Vagina (tissue), 2 donors: ENCODE data around the gene TTC7B. TPM values are rescaled to one million over a fixed set of nuclear protein-coding genes. Genes with fewer than 3 reads are reported as not detected.

Source experiments
- DNase-seq, 2 donors: peaks; one replicate each; pipeline ENCODE4 v3.0.0-alpha.2; 2017; ENCODE audit errors: extremely low spot score in 2 of 2
- H3K27ac ChIP-seq: fragments of 200-600 bp; sonication (generic); one replicate; pipeline ENCODE4 v1.5.1; 2019
- H3K27me3 ChIP-seq: fragments of 200-600 bp; sonication (generic); one replicate; pipeline ENCODE4 v1.5.1; 2019
- H3K36me3 ChIP-seq, 2 donors: fragments of 200-600 bp; sonication (generic); one replicate each; pipeline ENCODE4 v1.5.1; 2017 to 2019
- H3K4me1 ChIP-seq: fragments of 200-600 bp; sonication (generic); one replicate; pipeline ENCODE4 v1.5.1; 2019
- H3K4me3 ChIP-seq, 2 donors: fragments of 200-600 bp; sonication (generic); 1 replicate in 1 of 2; 2 replicates in 1 of 2; pipeline ENCODE4 v1.5.1; 2016 to 2019
- H3K9me3 ChIP-seq: fragments of 200-600 bp; sonication (generic); one replicate; pipeline ENCODE4 v1.5.1; 2019
- POLR2A ChIP-seq, 2 donors: fragments of 450-650 bp; IDR thresholded peaks; one replicate each; pipeline ENCODE4 v1.6.1; 2017; ENCODE audit warnings: antibody characterized with exemption in 2 of 2, mild to moderate bottlenecking in 2 of 2, moderate library complexity in 2 of 2
- POLR2AphosphoS5 ChIP-seq, 2 donors: sonication (generic); formaldehyde crosslinking; IDR thresholded peaks; one replicate each; pipeline ENCODE4 v1.9.0; 2017; ENCODE audit warnings: antibody characterized with exemption in 2 of 2, mild to moderate bottlenecking in 2 of 2, low read depth in 1 of 2; ENCODE audit not compliant: insufficient read depth in 1 of 2
- intact Hi-C: fragments of 100-400 bp; cut with DNase I; formaldehyde crosslinking; loops from one replicate; pipeline ENCODE4 v1.15.1; 2023
- total RNA-seq: library from RNA; depleted of rRNA; stranded (reverse); fragments of >200 nt; gene quantifications from one replicate; pipeline ENCODE4 v1.2.3, GENCODE V29; 2016
- TF ChIP-seq, protein P1 (sequence below), 3 experiments: fragments of 450-650 bp in 2 of 3; fragments of 200-600 bp in 1 of 3; sonication (generic) in 1 of 3; IDR thresholded peaks; one replicate each; pipeline ENCODE4 v1.5.1; 2017 to 2019; ENCODE audit warnings: antibody characterized with exemption in 3 of 3, mild to moderate bottlenecking in 2 of 3, moderate library complexity in 2 of 3

TTC7B gene
- total RNA-seq, 1 donor from 2014 or later: 56.0 TPM

DNA sequence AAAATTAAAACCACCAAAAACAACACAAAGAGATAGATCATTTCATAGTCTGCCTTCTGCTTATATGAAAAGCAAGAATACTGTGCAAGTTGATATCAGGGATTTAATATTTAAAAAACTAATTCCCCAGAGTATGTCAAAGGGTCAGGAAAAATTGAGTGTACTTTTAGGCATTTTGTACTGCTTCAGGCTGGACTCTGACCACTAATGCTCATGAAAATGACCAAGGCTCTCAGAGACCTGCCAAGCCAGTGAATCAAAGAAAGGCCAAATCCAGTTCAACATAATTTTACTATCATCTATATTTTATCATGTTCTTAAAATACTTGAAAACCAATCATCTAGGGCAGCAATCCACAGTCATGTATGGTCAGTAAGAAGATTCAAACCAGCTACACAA, 66.0 kb downstream of the TTC7B start:
- intact Hi-C loops: loop anchor here (10.0 kb wide), 1 partner anchor 345 kb away; no protein-coding TSS in a partner anchor
- Histone ChIP-seq H3K9me3 (peaks cover 6% of the 10 kb centered on the region), H3K36me3 (no peaks in the 10 kb centered on the region), H3K4me3 (no peak overlapping the region), H3K27ac (no peak overlapping the region), H3K27me3 (no peaks in the 10 kb centered on the region), H3K4me1 (no peaks in the 10 kb centered on the region)
- DNase-seq: no peak
- TF ChIP-seq, protein P1, sequence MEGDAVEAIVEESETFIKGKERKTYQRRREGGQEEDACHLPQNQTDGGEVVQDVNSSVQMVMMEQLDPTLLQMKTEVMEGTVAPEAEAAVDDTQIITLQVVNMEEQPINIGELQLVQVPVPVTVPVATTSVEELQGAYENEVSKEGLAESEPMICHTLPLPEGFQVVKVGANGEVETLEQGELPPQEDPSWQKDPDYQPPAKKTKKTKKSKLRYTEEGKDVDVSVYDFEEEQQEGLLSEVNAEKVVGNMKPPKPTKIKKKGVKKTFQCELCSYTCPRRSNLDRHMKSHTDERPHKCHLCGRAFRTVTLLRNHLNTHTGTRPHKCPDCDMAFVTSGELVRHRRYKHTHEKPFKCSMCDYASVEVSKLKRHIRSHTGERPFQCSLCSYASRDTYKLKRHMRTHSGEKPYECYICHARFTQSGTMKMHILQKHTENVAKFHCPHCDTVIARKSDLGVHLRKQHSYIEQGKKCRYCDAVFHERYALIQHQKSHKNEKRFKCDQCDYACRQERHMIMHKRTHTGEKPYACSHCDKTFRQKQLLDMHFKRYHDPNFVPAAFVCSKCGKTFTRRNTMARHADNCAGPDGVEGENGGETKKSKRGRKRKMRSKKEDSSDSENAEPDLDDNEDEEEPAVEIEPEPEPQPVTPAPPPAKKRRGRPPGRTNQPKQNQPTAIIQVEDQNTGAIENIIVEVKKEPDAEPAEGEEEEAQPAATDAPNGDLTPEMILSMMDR (IDR thresholded peaks at IDR 0.05): no peak
- TF ChIP-seq POLR2A (IDR thresholded peaks at IDR 0.05) (no peak), POLR2AphosphoS5 (IDR thresholded peaks at IDR 0.05; ENCODE audit: insufficient read depth in 1 of 2, low read depth in 1 of 2) (no peak)

- Histone ChIP-seq H3K4me3 (no peak overlapping the region), H3K27me3 (no peaks in the 10 kb centered on the region), H3K9me3 (peaks cover 6% of the 10 kb centered on the region), H3K27ac (no peak overlapping the region), H3K36me3 (no peaks in the 10 kb centered on the region), H3K4me1 (no peaks in the 10 kb centered on the region)
- intact Hi-C loops: no loop called here
- DNase-seq: no peak
- TF ChIP-seq, protein P1 (IDR thresholded peaks at IDR 0.05): no peak
- TF ChIP-seq POLR2A (IDR thresholded peaks at IDR 0.05) (no peak), POLR2AphosphoS5 (IDR thresholded peaks at IDR 0.05; ENCODE audit: insufficient read depth in 1 of 2, low read depth in 1 of 2) (no peak)
Measured at GRCh38 chr14:90747909-90748308, 68.3 kb downstream of the TTC7B start.

DNA sequence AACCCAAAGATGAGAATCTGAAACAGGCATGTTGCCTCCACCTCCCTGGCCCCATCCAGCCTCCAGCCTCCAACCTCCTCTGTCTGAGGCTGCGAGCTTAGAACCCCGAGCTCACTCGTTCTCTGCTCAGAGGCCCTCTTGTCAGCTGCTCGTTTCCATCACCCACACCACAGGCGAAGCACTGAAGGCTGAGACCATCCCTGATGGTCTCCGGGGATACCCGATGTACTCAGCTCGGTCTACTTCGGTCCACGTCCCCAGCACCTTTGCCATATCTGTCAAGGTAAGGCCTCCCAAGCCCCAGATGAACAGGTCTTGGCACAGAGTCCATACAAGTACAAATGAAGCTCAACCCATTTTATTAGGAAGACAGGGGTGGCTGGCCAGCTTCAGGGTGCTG, 72.4 kb downstream of the TTC7B start:
- Histone ChIP-seq H3K27ac (no peak overlapping the region), H3K36me3 (no peaks in the 10 kb centered on the region), H3K27me3 (no peaks in the 10 kb centered on the region), H3K4me1 (no peaks in the 10 kb centered on the region), H3K4me3 (no peak overlapping the region), H3K9me3 (no peaks in the 10 kb centered on the region)
- intact Hi-C loops: no loop called here
- no peak for TF ChIP-seq POLR2A (IDR thresholded peaks at IDR 0.05)
- TF ChIP-seq, protein P1 (IDR thresholded peaks at IDR 0.05): no peak
- DNase-seq: peak in 1 of 2 donors; percentile 62

GRCh38 chr14:90743425-90743824, 72.8 kb downstream of the TTC7B start:
- no peak for TF ChIP-seq POLR2A (IDR thresholded peaks at IDR 0.05)
- TF ChIP-seq, protein P1 (IDR thresholded peaks at IDR 0.05): no peak
- TF ChIP-seq POLR2AphosphoS5 (IDR thresholded peaks at IDR 0.05; ENCODE audit: insufficient read depth in 1 of 2, low read depth in 1 of 2): no peak
- no peak for DNase-seq
- H3K9me3 ChIP-seq: no peaks in the 10 kb centered on the region
- no peaks in the 10 kb centered on the region for H3K36me3 ChIP-seq
- no peak overlapping the region for H3K27ac ChIP-seq
- H3K4me1 ChIP-seq: no peaks in the 10 kb centered on the region
- no peak overlapping the region for H3K4me3 ChIP-seq
- intact Hi-C loops: no loop called here
- no peaks in the 10 kb centered on the region for H3K27me3 ChIP-seq

DNA sequence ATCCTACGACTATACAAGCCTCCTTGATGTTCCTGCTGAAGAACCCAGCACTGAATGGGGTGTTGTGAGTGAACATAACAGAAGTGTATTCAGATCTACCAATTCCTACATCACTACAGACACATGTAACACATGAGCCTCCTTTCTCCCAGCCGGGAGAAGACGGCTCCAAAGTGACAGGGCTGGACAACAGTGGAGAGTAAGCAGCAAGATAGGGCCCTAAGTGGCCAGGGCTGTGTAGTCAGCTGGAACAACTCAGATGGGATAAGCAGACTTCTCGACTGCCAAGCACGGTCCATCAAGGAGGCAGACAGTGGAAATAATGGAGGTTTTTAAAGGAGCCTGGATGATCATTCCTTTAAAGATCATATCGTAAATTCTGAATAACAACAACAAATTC, 73.5 kb downstream of the TTC7B start:
- intact Hi-C loops: no loop called here
- no peaks in the 10 kb centered on the region for H3K4me1 ChIP-seq
- H3K36me3 ChIP-seq: no peaks in the 10 kb centered on the region
- H3K27me3 ChIP-seq: no peaks in the 10 kb centered on the region
- no peak overlapping the region for H3K27ac ChIP-seq
- H3K9me3 ChIP-seq: no peaks in the 10 kb centered on the region
- peak in 1 of 2 donors; percentile 67 for DNase-seq
- TF ChIP-seq, protein P1 (IDR thresholded peaks at IDR 0.05): no peak
- TF ChIP-seq POLR2A (IDR thresholded peaks at IDR 0.05) (no peak), POLR2AphosphoS5 (IDR thresholded peaks at IDR 0.05; ENCODE audit: insufficient read depth in 1 of 2, low read depth in 1 of 2) (no peak)
- H3K4me3 ChIP-seq: no peak overlapping the region
